COLO668 (cell line): ENCODE results near the gene SRSF1.
"Not testable (repeated sequence)": the region's sequence is repeated elsewhere in the genome, so short reads cannot be mapped to it uniquely, and the experiment has no call there.

Experiments
- DNase-seq: peaks from one replicate; lab custom pipeline; 2025; ENCODE audit not compliant: unreplicated experiment; lab: John Stamatoyannopoulos, UW

SRSF1 gene

GRCh38 chr17:58006924-58007780 lies at the start of gene SRSF1:
TSS of gene SRSF1 (minus strand) at chr17:58007246. CDS start at chr17:58007137, 109 bp downstream.
- peak; percentile 97 for DNase-seq

- no peak for DNase-seq
Observed at GRCh38 chr17:58056476-58056875, 49.4 kb upstream of the SRSF1 start.

GRCh38 chr17:58054641-58055040 lies 47.6 kb upstream of the SRSF1 start:
- no peak for DNase-seq

GRCh38 chr17:58052945-58053715 lies 46.1 kb upstream of the SRSF1 start:
- DNase-seq: no peak

- DNase-seq: no peak
Observed at GRCh38 chr17:58052407-58052806, 45.4 kb upstream of the SRSF1 start.

- DNase-seq: no peak
Observed at GRCh38 chr17:58051468-58051867, 44.4 kb upstream of the SRSF1 start.

- DNase-seq: no peak
Observed at GRCh38 chr17:58050966-58051365, 43.9 kb upstream of the SRSF1 start.

- DNase-seq: no peak
Observed at GRCh38 chr17:58049533-58049932, 42.5 kb upstream of the SRSF1 start.

GRCh38 chr17:58047376-58048150 lies 40.5 kb upstream of the SRSF1 start:
- DNase-seq: no peak

GRCh38 chr17:58046239-58047094 lies 39.4 kb upstream of the SRSF1 start:
- DNase-seq: no peak

- not testable (repeated sequence) for DNase-seq
Observed at GRCh38 chr17:58044256-58044655, 37.2 kb upstream of the SRSF1 start.

- no peak for DNase-seq
Observed at GRCh38 chr17:58043221-58044181, 36.5 kb upstream of the SRSF1 start.

GRCh38 chr17:58041161-58041560 lies 34.1 kb upstream of the SRSF1 start:
- no peak for DNase-seq

- DNase-seq: no peak
Observed at GRCh38 chr17:58040386-58040785, 33.3 kb upstream of the SRSF1 start.

GRCh38 chr17:58039975-58040374 lies 32.9 kb upstream of the SRSF1 start:
- no peak for DNase-seq

GRCh38 chr17:58032691-58033415 lies 25.8 kb upstream of the SRSF1 start:
- DNase-seq: no peak

- no peak for DNase-seq
Observed at GRCh38 chr17:58028578-58028977, 21.5 kb upstream of the SRSF1 start.

GRCh38 chr17:58020401-58020800 lies 13.4 kb upstream of the SRSF1 start:
- DNase-seq: no peak

- DNase-seq: no peak
Observed at GRCh38 chr17:58019521-58019920, 12.5 kb upstream of the SRSF1 start.
